Endodermal cell (in vitro differentiated cells): Measurements from ENCODE around the gene LBX2. TPM values are rescaled to one million over a fixed set of nuclear protein-coding genes. Genes with fewer than 3 reads are reported as not detected.

Experiments
- DNase-seq: peaks from one replicate; pipeline ENCODE4 v3.0.0-alpha.2; 2017
- H3K27ac ChIP-seq: 2 replicates; pipeline ENCODE4 v1.5.1; 2013; ENCODE audit warnings: mild to moderate bottlenecking, low read depth, low read length, moderate library complexity
- H3K27me3 ChIP-seq: 2 replicates; pipeline ENCODE4 v1.6.1; 2013; ENCODE audit warnings: mild to moderate bottlenecking, low read length, moderate library complexity; ENCODE audit not compliant: insufficient read depth, control insufficient read depth, poor library complexity, severe bottlenecking
- H3K36me3 ChIP-seq: 2 replicates; pipeline ENCODE4 v1.7.0; 2013; ENCODE audit warnings: mild to moderate bottlenecking, low read length, moderate library complexity; ENCODE audit not compliant: control insufficient read depth, insufficient read depth
- H3K4me1 ChIP-seq: one replicate; pipeline ENCODE4 v1.7.0; 2013; ENCODE audit warnings: low read length; ENCODE audit not compliant: control insufficient read depth, insufficient read depth
- H3K4me3 ChIP-seq: 2 replicates; pipeline ENCODE4 v1.5.1; 2013; ENCODE audit warnings: mild to moderate bottlenecking, low read length, moderate library complexity
- H3K9ac ChIP-seq: 2 replicates; pipeline ENCODE4 v1.6.1; 2013; ENCODE audit warnings: mild to moderate bottlenecking, low read length, moderate library complexity; ENCODE audit not compliant: poor library complexity, severe bottlenecking; ENCODE audit errors: extremely low read depth
- H3K9me3 ChIP-seq: 2 replicates; pipeline ENCODE4 v1.6.1; 2013; ENCODE audit warnings: mild to moderate bottlenecking, low read length, moderate library complexity; ENCODE audit not compliant: control insufficient read depth
- H3K27ac Mint-ChIP-seq: 2 replicates; pipeline ENCODE4 v1.8.0; 2020; ENCODE audit warnings: mixed read lengths
- H3K27me3 Mint-ChIP-seq: 2 replicates; pipeline ENCODE4 v1.8.0; 2021; ENCODE audit warnings: mild to moderate bottlenecking, mixed read lengths; ENCODE audit not compliant: insufficient read depth
- H3K36me3 Mint-ChIP-seq: 2 replicates; pipeline ENCODE4 v1.8.0; 2020; ENCODE audit warnings: low read depth, mixed read lengths
- H3K4me1 Mint-ChIP-seq: 2 replicates; pipeline ENCODE4 v1.8.0; 2020; ENCODE audit warnings: mixed read lengths
- H3K4me3 Mint-ChIP-seq: 2 replicates; pipeline ENCODE4 v1.8.0; 2020; ENCODE audit warnings: mild to moderate bottlenecking, moderate library complexity, mixed read lengths
- H3K9me3 Mint-ChIP-seq: 2 replicates; pipeline ENCODE4 v1.8.0; 2020; ENCODE audit warnings: mild to moderate bottlenecking, mixed read lengths
- WGBS, 2 experiments: methylation state at CpG; one replicate each; pipeline versions ENCODE4 v1.1.5 to v1.1.7; 2013; ENCODE audit warnings: missing lambda C conversion rate in 2 of 2, mixed read lengths in 1 of 2; ENCODE audit not compliant: insufficient coverage in 1 of 2, insufficient read length in 1 of 2; 5-methylcytosine and 5-hydroxymethylcytosine counted together
- total RNA-seq, 2 donors: library from RNA; stranded (reverse); fragmentation: NEBNext Ultra II Directional in 1 of 2; extraction: Animal tissue kit (Norgen Biotek cat#: 25700) in 1 of 2; gene quantifications; 2 replicates in 1 of 2; 3 replicates in 1 of 2; pipeline ENCODE4 v1.2.1, GENCODE V29; 2021
- TF ChIP-seq, protein P1 (sequence below): fragments of 200-600 bp; sonication (generic); conservative IDR thresholded peaks from 2 replicates; pipeline ENCODE4 v1.5.0; 2021; ENCODE audit warnings: antibody characterized with exemption, mild to moderate bottlenecking

Gene LBX2
- total RNA-seq, 2 donors from 2014 or later, result 1.3 to 1.6 TPM

DNA sequence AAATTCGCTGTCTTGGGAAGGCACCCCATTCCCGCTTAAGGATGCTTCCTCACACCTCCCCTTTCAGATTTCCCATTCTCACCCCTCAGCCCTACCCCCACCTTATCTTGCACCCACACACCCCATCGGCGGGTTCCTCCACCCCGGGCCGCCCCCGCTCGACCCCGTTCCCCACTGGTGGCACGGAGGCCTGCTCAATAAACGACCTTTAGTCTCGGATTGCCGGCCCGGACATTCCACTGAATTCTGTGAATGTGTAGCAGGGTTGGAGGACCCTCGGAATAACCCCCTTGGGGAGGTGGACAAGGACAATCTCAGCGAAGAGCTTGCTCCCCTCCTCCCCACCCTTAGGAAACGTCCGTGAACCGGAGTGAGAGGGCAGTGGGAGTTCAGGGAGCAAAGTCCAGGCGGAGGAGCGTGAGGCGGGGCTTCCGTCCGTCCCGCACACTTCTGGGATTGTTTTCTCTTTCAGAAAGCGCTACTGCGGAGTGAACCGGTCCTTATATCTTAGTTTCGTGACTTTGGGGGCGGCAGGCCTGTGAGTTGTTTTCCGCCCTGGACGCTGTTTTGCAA is 2.8 kb upstream of the LBX2 start:
- H3K4me1 ChIP-seq, result peaks cover 4% of the 10 kb centered on the region
- no peaks in the 10 kb centered on the region for H3K9me3 Mint-ChIP-seq
- peak overlapping the region; percentile 68 for H3K4me3 Mint-ChIP-seq
- H3K9me3 ChIP-seq, result no peaks in the 10 kb centered on the region
- peaks cover 11% of the 10 kb centered on the region for H3K36me3 ChIP-seq
- peaks cover 83% of the 10 kb centered on the region for H3K27me3 Mint-ChIP-seq
- peak; percentile 66 for DNase-seq
- H3K27ac ChIP-seq, result no peak overlapping the region
- H3K4me3 ChIP-seq, result peak overlapping the region; percentile 76
- H3K36me3 Mint-ChIP-seq, result peaks cover 22% of the 10 kb centered on the region
- peak overlapping the region; percentile 78 for H3K27ac Mint-ChIP-seq
- H3K27me3 ChIP-seq, result peaks cover 86% of the 10 kb centered on the region
- H3K4me1 Mint-ChIP-seq, result peaks cover 38% of the 10 kb centered on the region
- H3K9ac ChIP-seq, result no peak overlapping the region
- WGBS, 2 experiments, result 22 to 30% methylated on average over 14 to 32 of the region's 32 CpGs
- TF ChIP-seq, protein P1, sequence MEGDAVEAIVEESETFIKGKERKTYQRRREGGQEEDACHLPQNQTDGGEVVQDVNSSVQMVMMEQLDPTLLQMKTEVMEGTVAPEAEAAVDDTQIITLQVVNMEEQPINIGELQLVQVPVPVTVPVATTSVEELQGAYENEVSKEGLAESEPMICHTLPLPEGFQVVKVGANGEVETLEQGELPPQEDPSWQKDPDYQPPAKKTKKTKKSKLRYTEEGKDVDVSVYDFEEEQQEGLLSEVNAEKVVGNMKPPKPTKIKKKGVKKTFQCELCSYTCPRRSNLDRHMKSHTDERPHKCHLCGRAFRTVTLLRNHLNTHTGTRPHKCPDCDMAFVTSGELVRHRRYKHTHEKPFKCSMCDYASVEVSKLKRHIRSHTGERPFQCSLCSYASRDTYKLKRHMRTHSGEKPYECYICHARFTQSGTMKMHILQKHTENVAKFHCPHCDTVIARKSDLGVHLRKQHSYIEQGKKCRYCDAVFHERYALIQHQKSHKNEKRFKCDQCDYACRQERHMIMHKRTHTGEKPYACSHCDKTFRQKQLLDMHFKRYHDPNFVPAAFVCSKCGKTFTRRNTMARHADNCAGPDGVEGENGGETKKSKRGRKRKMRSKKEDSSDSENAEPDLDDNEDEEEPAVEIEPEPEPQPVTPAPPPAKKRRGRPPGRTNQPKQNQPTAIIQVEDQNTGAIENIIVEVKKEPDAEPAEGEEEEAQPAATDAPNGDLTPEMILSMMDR, result no peak

DNA sequence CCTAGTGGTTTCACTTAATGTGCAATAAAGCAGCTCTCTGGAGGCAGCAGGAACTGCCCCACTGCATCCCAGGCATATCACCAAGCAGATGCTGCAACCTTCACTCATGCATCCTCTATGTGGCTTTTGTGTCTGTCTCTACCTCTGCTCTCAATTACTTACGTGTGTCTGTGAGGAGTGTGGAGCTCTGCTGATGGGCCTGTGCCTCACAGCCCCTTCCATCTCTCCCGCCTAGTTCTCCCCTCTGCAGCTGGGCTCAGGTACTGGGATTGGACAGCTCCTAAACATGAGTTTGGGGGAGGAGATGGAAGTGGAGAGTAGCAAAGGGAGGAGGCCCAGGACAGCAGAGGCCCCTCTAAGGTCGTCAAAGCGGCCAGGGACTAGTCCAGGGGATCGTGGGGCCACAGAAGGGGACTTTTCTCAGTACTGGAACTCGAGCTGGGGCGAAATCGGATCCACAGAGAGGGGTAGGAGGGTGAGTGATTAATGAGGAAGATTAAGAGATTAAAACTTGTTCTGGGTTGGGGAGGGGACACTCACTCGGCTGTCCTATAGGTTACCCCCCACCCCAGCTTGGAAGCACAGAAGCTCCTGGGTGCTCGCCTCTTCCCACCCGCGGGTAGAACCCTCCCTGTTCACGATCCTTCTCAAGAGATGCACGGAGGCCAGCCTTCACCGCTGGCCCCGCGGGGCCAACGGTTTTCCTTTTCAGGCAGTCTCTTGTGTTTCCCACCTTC is 2.1 kb upstream of the LBX2 start:
- peaks cover 19% of the 10 kb centered on the region for H3K36me3 Mint-ChIP-seq
- DNase-seq, result peak; percentile 60
- peaks cover 88% of the 10 kb centered on the region for H3K27me3 Mint-ChIP-seq
- Histone ChIP-seq H3K9ac (no peak overlapping the region), H3K36me3 (peaks cover 11% of the 10 kb centered on the region), H3K4me1 (peaks cover under 1% of the 10 kb centered on the region), H3K4me3 (no peak overlapping the region), H3K9me3 (no peaks in the 10 kb centered on the region), H3K27me3 (peaks cover 94% of the 10 kb centered on the region), H3K27ac (no peak overlapping the region)
- H3K4me3 Mint-ChIP-seq, result peak overlapping the region; percentile 68
- WGBS, 2 experiments, result 45 to 59% methylated on average over 10 to 18 of the region's 18 CpGs
- TF ChIP-seq, protein P1, result no peak
- no peak overlapping the region for H3K27ac Mint-ChIP-seq
- no peaks in the 10 kb centered on the region for H3K9me3 Mint-ChIP-seq
- peaks cover 33% of the 10 kb centered on the region for H3K4me1 Mint-ChIP-seq

DNA sequence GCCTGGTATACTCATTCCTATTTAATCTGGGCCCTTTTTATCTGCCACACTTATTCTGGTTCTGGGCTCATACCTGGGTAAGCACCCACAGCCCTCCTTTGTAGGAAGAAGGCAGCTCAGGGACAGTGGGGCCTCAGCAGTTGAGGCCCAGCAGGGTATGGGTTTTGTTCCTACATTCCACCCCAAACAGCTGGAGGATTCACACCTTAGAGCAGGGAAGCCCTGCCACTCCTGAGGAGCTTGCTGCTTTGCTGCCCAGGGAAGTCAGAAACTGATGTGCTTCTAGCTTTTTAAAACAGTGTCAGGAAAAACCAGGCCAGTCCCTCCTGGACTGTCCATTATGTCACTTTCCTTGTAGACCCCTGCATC is 1.2 kb upstream of the LBX2 start:
- H3K4me1 Mint-ChIP-seq, result peaks cover 32% of the 10 kb centered on the region
- peaks cover 14% of the 10 kb centered on the region for H3K36me3 Mint-ChIP-seq
- peaks cover 96% of the 10 kb centered on the region for H3K27me3 Mint-ChIP-seq
- Histone ChIP-seq H3K27me3 (peaks cover 100% of the 10 kb centered on the region), H3K4me1 (no peaks in the 10 kb centered on the region), H3K4me3 (no peak overlapping the region), H3K36me3 (peaks cover 5% of the 10 kb centered on the region), H3K9ac (no peak overlapping the region), H3K27ac (no peak overlapping the region), H3K9me3 (no peaks in the 10 kb centered on the region)
- H3K4me3 Mint-ChIP-seq, result peak overlapping the region; percentile 51
- no peaks in the 10 kb centered on the region for H3K9me3 Mint-ChIP-seq
- H3K27ac Mint-ChIP-seq, result no peak overlapping the region
- TF ChIP-seq, protein P1, result no peak
- DNase-seq, result peak; percentile 69
